OCI-LY1 (cell line): Measurements from ENCODE around the gene SBK2.
"Not testable (repeated sequence)": the region's sequence is repeated elsewhere in the genome, so short reads cannot be mapped to it uniquely, and the experiment has no call there.

Experiments used
- H2AFZ ChIP-seq: fragments of 200-600 bp; sonication (generic), shearing (Covaris generic); 2 replicates; pipeline ENCODE4 v1.6.0; 2014; ENCODE audit warnings: antibody characterized with exemption, mild to moderate bottlenecking, low read length
- H3F3A ChIP-seq: fragments of 200-600 bp; sonication (generic), shearing (Covaris generic); 2 replicates; pipeline ENCODE4 v1.6.0; 2014; ENCODE audit warnings: mild to moderate bottlenecking, antibody characterized with exemption, low read length, moderate library complexity; ENCODE audit not compliant: insufficient read depth
- H3K27ac ChIP-seq: fragments of 200-600 bp; sonication (generic); 2 replicates; pipeline ENCODE4 v1.5.1; 2014; ENCODE audit warnings: low read length, mixed run types, mild to moderate bottlenecking, low read depth; ENCODE audit not compliant: poor library complexity, severe bottlenecking
- H3K27me3 ChIP-seq: fragments of 200-600 bp; sonication (generic); 2 replicates; pipeline ENCODE4 v1.6.0; 2014; ENCODE audit warnings: antibody characterized with exemption, mild to moderate bottlenecking, low read length, moderate library complexity; ENCODE audit not compliant: insufficient read depth
- H3K36me3 ChIP-seq: fragments of 200-600 bp; sonication (generic); 2 replicates; pipeline ENCODE4 v1.6.1; 2014; ENCODE audit warnings: mild to moderate bottlenecking, antibody characterized with exemption, low read length, moderate library complexity, mixed read lengths; ENCODE audit not compliant: insufficient read depth
- H3K4me1 ChIP-seq: fragments of 200-600 bp; sonication (generic); 2 replicates; pipeline ENCODE4 v1.5.1; 2014; ENCODE audit warnings: mild to moderate bottlenecking, low read length, moderate library complexity; ENCODE audit not compliant: insufficient read depth, severe bottlenecking
- H3K4me2 ChIP-seq: fragments of 200-600 bp; sonication (generic), shearing (Covaris generic); 2 replicates; pipeline ENCODE4 v1.6.1; 2014; ENCODE audit warnings: low read length
- H3K4me3 ChIP-seq: fragments of 200-600 bp; sonication (generic); 2 replicates; pipeline ENCODE4 v1.5.1; 2014; ENCODE audit warnings: low read length, low read depth, mild to moderate bottlenecking, mixed read lengths; ENCODE audit not compliant: poor library complexity, severe bottlenecking
- H3K79me2 ChIP-seq: fragments of 200-600 bp; shearing (Covaris generic); 2 replicates; pipeline ENCODE4 v1.6.1; 2016; ENCODE audit warnings: mixed run types, low read length, mixed read lengths; ENCODE audit not compliant: insufficient read depth
- H3K9ac ChIP-seq: fragments of 200-600 bp; sonication (generic), shearing (Covaris generic); 2 replicates; pipeline ENCODE4 v1.6.1; 2014; ENCODE audit warnings: mild to moderate bottlenecking, low read length, mixed read lengths
- H3K9me2 ChIP-seq: fragments of 200-600 bp; sonication (generic), shearing (Covaris generic); 2 replicates; pipeline ENCODE4 v1.6.1; 2014; ENCODE audit warnings: low read depth, mild to moderate bottlenecking, low read length, mixed read lengths
- H3K9me3 ChIP-seq: fragments of 200-600 bp; shearing (Covaris generic); 2 replicates; pipeline ENCODE4 v1.6.1; 2014; ENCODE audit warnings: low read length, mixed read lengths
- H4K20me1 ChIP-seq: fragments of 200-600 bp; sonication (generic), shearing (Covaris generic); 2 replicates; pipeline ENCODE4 v1.6.0; 2016; ENCODE audit warnings: mild to moderate bottlenecking, low read length; ENCODE audit not compliant: insufficient read depth
- EZH2 ChIP-seq: fragments of 200-600 bp; sonication (generic), shearing (Covaris generic); IDR thresholded peaks from 2 replicates; pipeline ENCODE4 v1.8.0; 2017; ENCODE audit warnings: borderline replicate concordance, mixed run types, mild to moderate bottlenecking, antibody characterized with exemption, low read length, moderate library complexity, mixed read lengths
- TF ChIP-seq, protein P1 (sequence below): fragments of 200-600 bp; sonication (generic), shearing (Covaris generic); IDR thresholded peaks from 2 replicates; pipeline ENCODE4 v1.5.1; 2017; ENCODE audit warnings: mild to moderate bottlenecking, antibody characterized with exemption, low read length, moderate library complexity, mixed read lengths

SBK2 gene

GRCh38 chr19:55535173-55535964, 1.6 kb downstream of the SBK2 start:
- Histone ChIP-seq H3K9ac (no peak overlapping the region), H3K27ac (no peak overlapping the region), H3K27me3 (no peaks in the 10 kb centered on the region), H3K9me2 (no peaks in the 10 kb centered on the region), H3K79me2 (no peaks in the 10 kb centered on the region), H3K4me2 (no peak overlapping the region), H3F3A (no peaks in the 10 kb centered on the region), H3K9me3 (no peaks in the 10 kb centered on the region), H2AFZ (no peak overlapping the region), H4K20me1 (no peaks in the 10 kb centered on the region), H3K4me1 (no peaks in the 10 kb centered on the region), H3K4me3 (no peak overlapping the region), H3K36me3 (no peaks in the 10 kb centered on the region)
- TF ChIP-seq, protein P1, sequence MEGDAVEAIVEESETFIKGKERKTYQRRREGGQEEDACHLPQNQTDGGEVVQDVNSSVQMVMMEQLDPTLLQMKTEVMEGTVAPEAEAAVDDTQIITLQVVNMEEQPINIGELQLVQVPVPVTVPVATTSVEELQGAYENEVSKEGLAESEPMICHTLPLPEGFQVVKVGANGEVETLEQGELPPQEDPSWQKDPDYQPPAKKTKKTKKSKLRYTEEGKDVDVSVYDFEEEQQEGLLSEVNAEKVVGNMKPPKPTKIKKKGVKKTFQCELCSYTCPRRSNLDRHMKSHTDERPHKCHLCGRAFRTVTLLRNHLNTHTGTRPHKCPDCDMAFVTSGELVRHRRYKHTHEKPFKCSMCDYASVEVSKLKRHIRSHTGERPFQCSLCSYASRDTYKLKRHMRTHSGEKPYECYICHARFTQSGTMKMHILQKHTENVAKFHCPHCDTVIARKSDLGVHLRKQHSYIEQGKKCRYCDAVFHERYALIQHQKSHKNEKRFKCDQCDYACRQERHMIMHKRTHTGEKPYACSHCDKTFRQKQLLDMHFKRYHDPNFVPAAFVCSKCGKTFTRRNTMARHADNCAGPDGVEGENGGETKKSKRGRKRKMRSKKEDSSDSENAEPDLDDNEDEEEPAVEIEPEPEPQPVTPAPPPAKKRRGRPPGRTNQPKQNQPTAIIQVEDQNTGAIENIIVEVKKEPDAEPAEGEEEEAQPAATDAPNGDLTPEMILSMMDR, result no peak
- TF ChIP-seq EZH2, result no peak

DNA sequence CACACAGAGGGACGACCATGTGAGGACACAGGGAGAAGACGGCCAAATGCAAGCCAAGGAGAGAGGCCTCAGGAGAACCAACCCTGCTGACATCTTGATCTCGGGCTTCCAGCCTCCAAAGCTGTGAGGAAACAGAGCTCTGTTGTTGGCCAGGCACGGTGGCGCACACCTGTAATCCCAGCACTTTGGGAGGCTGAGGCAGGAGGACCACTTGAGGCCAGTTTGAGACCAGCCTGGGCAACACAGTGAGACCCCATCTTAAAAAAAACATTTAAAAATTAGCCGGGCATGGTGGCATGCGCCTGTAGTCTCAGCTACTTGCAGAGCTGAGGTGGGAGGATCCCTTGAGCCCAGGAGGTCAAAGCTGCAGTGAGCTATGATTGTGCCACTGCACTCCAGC, 2.7 kb downstream of the SBK2 start:
- not testable (repeated sequence) for H3K4me2 ChIP-seq, H3K27me3 ChIP-seq, H3K4me3 ChIP-seq, H4K20me1 ChIP-seq, H3F3A ChIP-seq, H3K9ac ChIP-seq, H3K79me2 ChIP-seq, H3K9me3 ChIP-seq, H3K9me2 ChIP-seq, H3K36me3 ChIP-seq, H2AFZ ChIP-seq, H3K27ac ChIP-seq, H3K4me1 ChIP-seq

DNA sequence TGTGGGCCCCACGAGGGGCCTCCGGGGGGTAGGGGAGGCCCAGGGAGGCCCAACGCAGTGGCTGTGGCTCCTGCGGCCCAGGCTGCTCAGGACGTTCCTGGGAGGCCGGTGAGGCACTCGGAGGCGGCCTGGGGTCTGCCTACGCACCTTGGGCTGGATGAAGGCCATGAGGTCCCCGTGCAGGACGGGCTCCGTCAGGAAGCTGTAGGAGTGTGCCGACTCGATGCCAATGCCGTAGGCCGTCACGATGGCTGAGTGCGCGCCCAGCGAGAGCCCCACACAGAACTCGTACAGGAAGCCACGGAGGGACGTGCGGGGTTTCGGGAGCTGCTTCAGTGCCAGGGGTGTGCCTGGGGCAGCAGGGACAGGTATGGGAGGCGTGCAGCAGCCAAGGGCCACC, 5.9 kb downstream of the SBK2 start:
- H3K4me3 ChIP-seq, result no peak overlapping the region
- H3K4me1 ChIP-seq, result no peaks in the 10 kb centered on the region
- H3K9ac ChIP-seq, result no peak overlapping the region
- H3K4me2 ChIP-seq, result no peak overlapping the region
- no peak overlapping the region for H3K27ac ChIP-seq
- no peak overlapping the region for H2AFZ ChIP-seq
- TF ChIP-seq, protein P1, result no peak
- TF ChIP-seq EZH2, result no peak
- H3K9me2 ChIP-seq, result no peaks in the 10 kb centered on the region
- H3K9me3 ChIP-seq, result no peaks in the 10 kb centered on the region
- no peaks in the 10 kb centered on the region for H3K79me2 ChIP-seq
- H3F3A ChIP-seq, result no peaks in the 10 kb centered on the region
- H3K36me3 ChIP-seq, result no peaks in the 10 kb centered on the region
- no peaks in the 10 kb centered on the region for H4K20me1 ChIP-seq
- H3K27me3 ChIP-seq, result no peaks in the 10 kb centered on the region

- Histone ChIP-seq H3F3A (no peaks in the 10 kb centered on the region), H3K4me3 (no peak overlapping the region), H2AFZ (no peak overlapping the region), H3K4me1 (no peaks in the 10 kb centered on the region), H4K20me1 (no peaks in the 10 kb centered on the region), H3K4me2 (no peak overlapping the region), H3K27me3 (no peaks in the 10 kb centered on the region), H3K27ac (no peak overlapping the region), H3K79me2 (no peaks in the 10 kb centered on the region), H3K36me3 (no peaks in the 10 kb centered on the region), H3K9ac (no peak overlapping the region), H3K9me2 (no peaks in the 10 kb centered on the region), H3K9me3 (no peaks in the 10 kb centered on the region)
- TF ChIP-seq EZH2, result no peak
- TF ChIP-seq, protein P1, result no peak
These were observed 7.2 kb downstream of the SBK2 start for GRCh38 chr19:55529636-55530234.
